Measurements from ENCODE around the gene SUSD1.

The SUSD1 gene

GRCh38 chr9:112158656-112159367, 16.3 kb downstream of the SUSD1 start:
- H3K4me3 ChIP-seq (ENCODE audit: low read depth, low read length) = no peak overlapping the region
- no peak for DNase-seq (ENCODE audit: low read depth)
- no peak for TF ChIP-seq POLR2A (IDR thresholded peaks at IDR 0.05; ENCODE audit: extremely low read depth, insufficient read length)

GRCh38 chr9:112157961-112158360, 17.1 kb downstream of the SUSD1 start:
- H3K4me3 ChIP-seq (ENCODE audit: low read depth, low read length) = no peak overlapping the region
- DNase-seq (ENCODE audit: low read depth) = no peak
- TF ChIP-seq CTCF (IDR thresholded peaks at IDR 0.05; ENCODE audit: low read depth, low read length) = no peak

GRCh38 chr9:112157087-112157486, 18.0 kb downstream of the SUSD1 start:
- H3K4me3 ChIP-seq (ENCODE audit: low read depth, low read length) = no peak overlapping the region
- no peak for DNase-seq (ENCODE audit: low read depth)
- TF ChIP-seq MYC (IDR thresholded peaks at IDR 0.05; ENCODE audit: low read depth, low read length) = no peak
- no peak for TF ChIP-seq CTCF (IDR thresholded peaks at IDR 0.05; ENCODE audit: low read depth, low read length)
- TF ChIP-seq POLR2A (IDR thresholded peaks at IDR 0.05; ENCODE audit: extremely low read depth, insufficient read length) = no peak
- TF ChIP-seq MAX (IDR thresholded peaks at IDR 0.05; ENCODE audit: low read depth, low read length) = no peak

GRCh38 chr9:112149211-112149610, 25.9 kb downstream of the SUSD1 start:
- no peak for DNase-seq (ENCODE audit: low read depth)
- no peak overlapping the region for H3K4me3 ChIP-seq (ENCODE audit: low read depth, low read length)
- TF ChIP-seq CTCF (IDR thresholded peaks at IDR 0.05; ENCODE audit: low read depth, low read length) = no peak

GRCh38 chr9:112145886-112146285, 29.2 kb downstream of the SUSD1 start:
- H3K4me3 ChIP-seq (ENCODE audit: low read depth, low read length) = no peak overlapping the region
- DNase-seq (ENCODE audit: low read depth) = no peak
- TF ChIP-seq POLR2A (IDR thresholded peaks at IDR 0.05; ENCODE audit: extremely low read depth, insufficient read length) (no peak), CTCF (IDR thresholded peaks at IDR 0.05; ENCODE audit: low read depth, low read length) (no peak), MYC (IDR thresholded peaks at IDR 0.05; ENCODE audit: low read depth, low read length) (no peak), MAX (IDR thresholded peaks at IDR 0.05; ENCODE audit: low read depth, low read length) (no peak)

GRCh38 chr9:112144807-112145206, 30.3 kb downstream of the SUSD1 start:
- no peak for DNase-seq (ENCODE audit: low read depth)
- TF ChIP-seq CTCF (IDR thresholded peaks at IDR 0.05; ENCODE audit: low read depth, low read length) = no peak
- H3K4me3 ChIP-seq (ENCODE audit: low read depth, low read length) = no peak overlapping the region

GRCh38 chr9:112142420-112142819, 32.7 kb downstream of the SUSD1 start:
- TF ChIP-seq MAX (IDR thresholded peaks at IDR 0.05; ENCODE audit: low read depth, low read length) (no peak), POLR2A (IDR thresholded peaks at IDR 0.05; ENCODE audit: extremely low read depth, insufficient read length) (no peak), CTCF (IDR thresholded peaks at IDR 0.05; ENCODE audit: low read depth, low read length) (no peak), MYC (IDR thresholded peaks at IDR 0.05; ENCODE audit: low read depth, low read length) (no peak)
- H3K4me3 ChIP-seq (ENCODE audit: low read depth, low read length) = no peak overlapping the region
- no peak for DNase-seq (ENCODE audit: low read depth)
